Thoracic aorta (tissue), 2 donors: ENCODE data around the gene UBXN10. TPM values are rescaled to one million over a fixed set of nuclear protein-coding genes. Genes with fewer than 3 reads are reported as not detected.
A peak's percentile ranks its signal among the peaks of the same experiment; 100 is the strongest.

ENCODE experiments used
- ATAC-seq: fragments of 150-250 bp; one replicate; pipeline ENCODE4 v1.8.0; 2017; ENCODE audit warnings: low read depth; ENCODE audit not compliant: insufficient number of reproducible peaks, low FRiP score
- DNase-seq: peaks from one replicate; pipeline ENCODE4 v3.0.0-alpha.2; 2020; ENCODE audit warnings: low spot score
- H3K27ac ChIP-seq, 2 donors: fragments of 200-600 bp; sonication (generic); 1 replicate in 1 of 2; 2 replicates in 1 of 2; pipeline ENCODE4 v1.5.1; 2016; ENCODE audit warnings: mild to moderate bottlenecking in 2 of 2, moderate library complexity in 2 of 2
- H3K27me3 ChIP-seq: fragments of 200-600 bp; sonication (generic); replicated peaks from 2 replicates; pipeline ENCODE4 v1.6.0; 2016; ENCODE audit warnings: mild to moderate bottlenecking; ENCODE audit not compliant: insufficient read depth
- H3K36me3 ChIP-seq: fragments of 200-600 bp; sonication (generic); one replicate; pipeline ENCODE4 v1.5.1; 2016
- H3K4me1 ChIP-seq, 2 donors: fragments of 200-600 bp; sonication (generic); 1 replicate in 1 of 2; 2 replicates in 1 of 2; pipeline versions ENCODE4 v1.5.1 to v1.6.0; 2016; ENCODE audit warnings: low read depth in 2 of 2, mild to moderate bottlenecking in 1 of 2; ENCODE audit not compliant: control insufficient read depth in 1 of 2
- H3K4me3 ChIP-seq: fragments of 200-600 bp; sonication (generic); 2 replicates; pipeline ENCODE4 v1.5.1; 2016; ENCODE audit warnings: mild to moderate bottlenecking
- H3K9me3 ChIP-seq: fragments of 200-600 bp; sonication (generic); 2 replicates; pipeline ENCODE4 v1.5.1; 2016
- CTCF ChIP-seq: fragments of 200-600 bp; sonication (generic); IDR thresholded peaks from one replicate; pipeline ENCODE4 v1.5.1; 2019; ENCODE audit warnings: antibody characterized with exemption
- total RNA-seq, 2 donors: library from RNA; depleted of rRNA; stranded (reverse); fragments of >200 nt; gene quantifications; one replicate each; pipeline versions ENCODE4 v1.1.0 to v1.2.3, GENCODE V29; 2016

The UBXN10 gene
- total RNA-seq, 2 donors from 2014 or later: 0.28 to 0.68 TPM

- H3K27ac ChIP-seq: no peak overlapping the region
- no peaks in the 10 kb centered on the region for H3K9me3 ChIP-seq
- ATAC-seq (no peak), DNase-seq (no peak)
- no peaks in the 10 kb centered on the region for H3K36me3 ChIP-seq
- H3K4me1 ChIP-seq: peaks cover 0 to 4% of the 10 kb centered on the region in 2 donors
- no peak for TF ChIP-seq CTCF
- H3K27me3 ChIP-seq: no peaks in the 10 kb centered on the region
- H3K4me3 ChIP-seq: no peak overlapping the region
Measured at GRCh38 chr1:20149601-20150325, 36.1 kb upstream of the UBXN10 start.

- Histone ChIP-seq H3K27me3 (no peaks in the 10 kb centered on the region), H3K36me3 (no peaks in the 10 kb centered on the region), H3K4me1 (peaks cover 0 to 4% of the 10 kb centered on the region in 2 donors), H3K27ac (no peak overlapping the region), H3K9me3 (no peaks in the 10 kb centered on the region), H3K4me3 (no peak overlapping the region)
- no peak for TF ChIP-seq CTCF
- ATAC-seq: no peak
- no peak for DNase-seq
Measured at GRCh38 chr1:20150326-20150705, 35.6 kb upstream of the UBXN10 start.

- H3K4me1 ChIP-seq: peaks cover 0 to 4% of the 10 kb centered on the region in 2 donors
- H3K27me3 ChIP-seq: no peaks in the 10 kb centered on the region
- no peak overlapping the region for H3K27ac ChIP-seq
- H3K4me3 ChIP-seq: no peak overlapping the region
- no peaks in the 10 kb centered on the region for H3K9me3 ChIP-seq
- H3K36me3 ChIP-seq: no peaks in the 10 kb centered on the region
- no peak for TF ChIP-seq CTCF
- no peak for ATAC-seq
- no peak for DNase-seq
Measured at GRCh38 chr1:20150969-20151368, 34.9 kb upstream of the UBXN10 start.

GRCh38 chr1:20151906-20152598 lies 33.8 kb upstream of the UBXN10 start:
- peak overlapping the region; percentile 58 for H3K4me3 ChIP-seq
- H3K36me3 ChIP-seq: no peaks in the 10 kb centered on the region
- TF ChIP-seq CTCF: peak; percentile 94
- no peak overlapping the region for H3K27ac ChIP-seq
- DNase-seq: peak; percentile 22
- no peaks in the 10 kb centered on the region for H3K27me3 ChIP-seq
- H3K4me1 ChIP-seq: peaks cover 0 to 4% of the 10 kb centered on the region in 2 donors
- no peaks in the 10 kb centered on the region for H3K9me3 ChIP-seq
- no peak for ATAC-seq

GRCh38 chr1:20152599-20152930 lies 33.3 kb upstream of the UBXN10 start:
- H3K4me3 ChIP-seq: no peak overlapping the region
- ATAC-seq: no peak

More at GRCh38 chr1:20152599-20152930, 33.3 kb upstream of the UBXN10 start:
- Histone ChIP-seq H3K27ac (no peak overlapping the region), H3K4me1 (peaks cover 0 to 4% of the 10 kb centered on the region in 2 donors), H3K9me3 (no peaks in the 10 kb centered on the region), H3K36me3 (no peaks in the 10 kb centered on the region), H3K27me3 (no peaks in the 10 kb centered on the region)
- TF ChIP-seq CTCF: no peak
- DNase-seq: no peak
